RWPE2 (cell line): ENCODE data around the gene NPLOC4.

Source experiments
- ATAC-seq: fragments of 200-7000 bp; cut with Tn5 transposase; 3 replicates; pipeline ENCODE4 v1.9.1; 2021; ENCODE audit warnings: low read depth
- DNase-seq: peaks from one replicate; pipeline ENCODE4 v3.0.0-alpha.2; 2020; ENCODE audit warnings: low spot score
- H3K27ac ChIP-seq: fragments of 450-650 bp; 2 replicates; pipeline ENCODE4 v1.5.1; 2017; ENCODE audit warnings: mild to moderate bottlenecking; ENCODE audit not compliant: poor library complexity, severe bottlenecking
- H3K27me3 ChIP-seq: fragments of 250-450 bp; sonication (Bioruptor Pico); 2 replicates; pipeline ENCODE4 v1.5.1; 2021; ENCODE audit warnings: mild to moderate bottlenecking, moderate library complexity; ENCODE audit not compliant: insufficient read depth, poor library complexity, severe bottlenecking
- H3K36me3 ChIP-seq: fragments of 250-450 bp; sonication (Bioruptor Pico); 2 replicates; pipeline ENCODE4 v1.5.1; 2020; ENCODE audit warnings: low read depth, mild to moderate bottlenecking, moderate library complexity
- H3K4me1 ChIP-seq: fragments of 250-450 bp; sonication (Bioruptor Pico); 2 replicates; pipeline ENCODE4 v1.5.1; 2021; ENCODE audit warnings: mild to moderate bottlenecking, moderate library complexity; ENCODE audit not compliant: insufficient read depth, poor library complexity, severe bottlenecking
- H3K4me3 ChIP-seq: fragments of 250-450 bp; sonication (Bioruptor Pico); 2 replicates; pipeline ENCODE4 v1.5.1; 2021; ENCODE audit warnings: mild to moderate bottlenecking, moderate library complexity; ENCODE audit not compliant: severe bottlenecking
- H3K9me3 ChIP-seq: fragments of 250-450 bp; sonication (Bioruptor Pico); 2 replicates; pipeline ENCODE4 v1.5.1; 2021; ENCODE audit warnings: mild to moderate bottlenecking, moderate library complexity; ENCODE audit not compliant: severe bottlenecking
- CTCF ChIP-seq: fragments of 450-650 bp; IDR thresholded peaks from one replicate; pipeline ENCODE4 v1.5.1; 2017; ENCODE audit warnings: mild to moderate bottlenecking, moderate library complexity; ENCODE audit not compliant: poor library complexity, severe bottlenecking

The NPLOC4 gene

GRCh38 chr17:81517339-81518112, 119.4 kb downstream of the NPLOC4 start:
- Histone ChIP-seq H3K4me3 (no peak overlapping the region), H3K9me3 (no peaks in the 10 kb centered on the region), H3K4me1 (peaks cover 5% of the 10 kb centered on the region), H3K27ac (peak overlapping the region; percentile 97), H3K27me3 (no peaks in the 10 kb centered on the region), H3K36me3 (no peaks in the 10 kb centered on the region)
- ATAC-seq (no peak), DNase-seq (peak; percentile 52)
- TF ChIP-seq CTCF = no peak

- TF ChIP-seq CTCF = no peak
- Histone ChIP-seq H3K9me3 (no peaks in the 10 kb centered on the region), H3K4me1 (peaks cover 5% of the 10 kb centered on the region), H3K36me3 (peaks cover 4% of the 10 kb centered on the region), H3K27ac (peak overlapping the region; percentile 97), H3K4me3 (no peak overlapping the region), H3K27me3 (no peaks in the 10 kb centered on the region)
- DNase-seq (peak; percentile 64), ATAC-seq (no peak)
Observed at GRCh38 chr17:81517009-81517338, 119.9 kb downstream of the NPLOC4 start.

GRCh38 chr17:81516439-81516838, 120.5 kb downstream of the NPLOC4 start:
- peak; percentile 58 for DNase-seq
- no peaks in the 10 kb centered on the region for H3K27me3 ChIP-seq
- peak overlapping the region; percentile 66 for H3K4me3 ChIP-seq
- no peak for ATAC-seq
- H3K36me3 ChIP-seq = peaks cover 9% of the 10 kb centered on the region
- TF ChIP-seq CTCF = no peak
- H3K4me1 ChIP-seq = peaks cover 5% of the 10 kb centered on the region
- no peaks in the 10 kb centered on the region for H3K9me3 ChIP-seq
- peak overlapping the region; percentile 97 for H3K27ac ChIP-seq

- Histone ChIP-seq H3K4me3 (peak overlapping the region; percentile 66), H3K27me3 (no peaks in the 10 kb centered on the region), H3K4me1 (peaks cover 5% of the 10 kb centered on the region)
Observed at GRCh38 chr17:81515530-81516041, 121.3 kb downstream of the NPLOC4 start.

More at GRCh38 chr17:81515530-81516041, 121.3 kb downstream of the NPLOC4 start:
- TF ChIP-seq CTCF = no peak
- Histone ChIP-seq H3K9me3 (no peaks in the 10 kb centered on the region), H3K27ac (peak overlapping the region; percentile 97), H3K36me3 (peaks cover 18% of the 10 kb centered on the region)
- no peak for ATAC-seq
- DNase-seq = peak; percentile 69
